OCI-M2 (cell line): ENCODE data around the gene FHOD3.
"Not testable (repeated sequence)": the region's sequence is repeated elsewhere in the genome, so short reads cannot be mapped to it uniquely, and the experiment has no call there.

Source experiments
- DNase-seq: peaks from one replicate; lab custom pipeline; 2025; ENCODE audit not compliant: unreplicated experiment; lab: John Stamatoyannopoulos, UW

FHOD3 gene

DNA sequence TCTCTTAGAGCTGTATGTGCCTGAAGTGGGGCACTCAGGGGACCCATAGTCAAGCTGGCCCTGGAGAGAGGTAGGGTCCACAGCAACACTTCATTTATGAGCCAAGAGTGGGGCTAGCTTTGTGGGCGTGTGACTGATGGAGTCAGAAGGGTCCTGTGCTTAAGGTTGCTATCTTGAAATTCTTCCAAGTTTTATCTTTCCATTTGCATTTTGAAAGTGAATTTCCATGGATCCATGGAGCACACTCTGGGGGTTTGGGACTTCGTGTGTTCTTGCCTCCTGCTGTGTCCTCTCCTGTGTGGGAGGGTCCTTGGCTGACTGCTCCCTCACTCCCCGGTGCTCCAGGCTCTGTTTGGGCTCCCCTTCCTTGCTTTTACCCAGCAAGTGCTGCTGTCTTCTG is 50.8 kb downstream of the FHOD3 start:
- DNase-seq, result no peak

DNA sequence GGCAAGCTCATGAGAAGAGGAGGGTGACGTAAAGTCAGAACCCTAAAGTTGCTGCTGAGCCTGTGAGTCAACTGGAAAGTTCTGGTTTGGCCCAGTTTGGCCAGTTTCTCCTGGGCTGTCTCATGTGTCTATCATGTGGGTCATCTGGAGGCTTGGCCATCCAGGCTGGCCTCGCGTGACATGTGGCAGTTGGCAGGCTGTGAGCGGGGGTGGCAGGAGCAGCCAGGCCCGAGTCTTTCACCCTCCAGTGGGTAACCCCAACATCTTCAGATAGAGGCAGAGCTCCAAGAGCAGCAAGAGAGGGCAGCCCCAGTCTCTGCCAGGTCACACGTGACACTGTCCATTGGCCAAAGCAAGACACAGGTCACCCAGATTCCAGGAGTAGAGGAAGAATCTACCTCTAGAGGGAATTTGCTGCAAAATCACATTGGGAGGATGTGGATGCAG is 51.5 kb downstream of the FHOD3 start:
- DNase-seq, result no peak

DNA sequence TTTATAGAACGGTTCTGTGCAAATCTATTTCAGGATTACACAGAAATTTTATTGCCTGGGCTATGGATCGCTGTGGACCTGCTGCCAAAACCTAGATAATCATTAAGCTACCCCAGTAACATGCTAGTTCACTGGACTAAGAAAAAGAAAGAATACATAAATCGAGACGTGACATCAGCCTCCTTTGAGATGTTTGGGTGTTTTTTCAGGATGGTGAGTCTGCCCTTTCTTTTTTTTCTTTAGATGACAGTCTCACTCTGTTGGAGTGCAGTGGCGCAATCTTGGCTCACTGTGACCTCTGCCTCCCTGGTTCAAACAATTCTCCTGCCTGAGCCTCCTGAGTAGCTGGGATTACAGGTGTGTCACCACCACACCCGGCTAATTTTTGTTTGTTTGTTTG is 52.0 kb downstream of the FHOD3 start:
- no peak for DNase-seq

DNA sequence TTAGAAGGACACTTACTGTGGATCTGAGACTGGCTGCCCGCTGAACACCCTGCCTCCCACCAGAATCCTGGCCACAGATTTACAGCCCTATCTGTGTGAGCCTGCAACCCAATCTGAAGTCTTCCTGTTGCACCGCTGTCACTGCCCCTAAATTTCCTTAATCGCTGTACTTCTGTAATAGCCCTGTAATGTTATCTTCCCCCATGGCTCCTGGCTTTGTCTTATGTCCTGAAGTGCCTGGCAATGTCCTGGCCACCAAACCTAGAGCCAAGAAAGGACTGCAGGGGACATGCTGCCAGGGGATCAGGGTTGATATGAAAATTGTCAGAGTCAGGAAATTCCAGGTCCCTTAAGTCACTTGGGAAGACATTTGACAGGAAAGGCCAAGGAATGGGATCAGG is 52.7 kb downstream of the FHOD3 start:
- DNase-seq, result no peak

GRCh38 chr18:36350839-36351469 is 53.4 kb downstream of the FHOD3 start:
- no peak for DNase-seq

DNA sequence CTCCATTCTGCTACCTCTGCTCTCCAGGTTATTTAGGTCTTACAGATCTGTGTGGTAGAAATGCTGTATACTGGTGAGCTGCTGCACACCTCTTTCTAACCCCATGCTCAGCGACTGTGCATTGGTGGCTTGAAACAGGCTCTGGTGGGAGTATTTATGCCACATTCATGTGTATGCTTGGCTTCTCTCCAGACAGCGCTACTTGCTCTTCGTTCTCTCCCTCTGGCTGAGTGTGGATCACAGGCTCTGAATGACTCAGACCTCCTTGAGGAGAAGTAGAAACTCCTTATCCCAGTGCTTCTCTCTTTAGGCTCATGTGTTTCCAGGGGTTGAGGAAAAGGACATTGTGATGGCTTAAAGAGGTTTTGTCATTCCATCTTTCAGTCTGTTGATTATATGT is 54.9 kb downstream of the FHOD3 start:
- DNase-seq, result no peak

DNA sequence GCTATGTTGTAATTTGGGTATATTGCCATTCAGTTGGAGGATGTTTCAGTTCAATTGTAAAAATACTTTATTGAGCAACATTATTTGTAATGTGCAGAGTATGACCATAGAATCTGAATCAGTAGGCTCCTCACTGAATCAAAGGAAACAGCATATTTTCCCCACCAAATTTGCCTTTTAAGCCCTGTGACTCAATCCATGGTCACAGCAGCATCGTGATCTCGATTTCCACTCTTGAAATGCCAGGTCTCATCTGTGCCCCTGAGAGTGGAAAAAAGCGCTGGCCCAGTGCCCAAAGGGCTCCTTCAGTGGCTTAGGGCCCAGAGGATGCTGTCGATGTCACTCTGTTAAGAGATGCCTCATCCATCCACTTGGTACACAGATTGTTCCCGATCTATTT is 57.5 kb downstream of the FHOD3 start:
- DNase-seq, result no peak

DNA sequence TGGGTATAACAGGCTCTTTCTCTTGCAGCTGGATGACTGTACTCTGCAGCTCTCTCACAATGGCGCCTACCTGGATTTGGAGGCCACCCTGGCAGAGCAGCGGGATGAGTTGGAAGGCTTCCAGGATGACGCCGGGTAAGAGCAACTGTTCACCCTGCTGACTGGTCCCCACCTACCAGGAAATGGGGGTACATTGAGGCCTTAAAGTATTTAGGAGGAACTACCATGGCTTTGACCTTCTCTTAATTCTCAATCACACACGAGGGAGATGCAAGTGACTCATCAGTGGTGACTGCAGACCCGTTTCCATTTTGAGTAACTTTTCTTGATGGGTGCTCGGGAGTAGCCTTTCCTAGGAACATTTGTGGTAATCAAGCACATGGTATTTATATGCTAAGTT is 58.0 kb downstream of the FHOD3 start:
- no peak for DNase-seq

DNA sequence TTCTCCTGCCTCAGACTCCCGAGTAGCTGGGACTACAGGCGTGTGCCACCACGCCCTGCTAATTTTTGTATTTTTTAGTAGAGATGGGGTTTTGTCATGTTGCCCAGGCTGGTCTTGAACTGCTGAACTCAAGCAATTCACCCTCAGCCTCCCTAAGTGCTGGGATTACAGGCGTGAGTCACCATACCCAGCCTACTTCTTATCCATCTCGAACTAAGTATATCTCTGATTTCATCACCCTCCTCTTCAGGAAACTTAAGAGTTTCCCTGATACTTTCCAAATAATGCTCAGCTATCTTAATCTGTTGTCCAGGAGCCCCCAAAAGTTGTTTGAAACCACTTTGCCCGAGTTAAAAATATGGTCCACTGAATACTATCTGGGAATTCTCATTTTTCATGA is 59.2 kb downstream of the FHOD3 start:
- DNase-seq, result not testable (repeated sequence)

DNA sequence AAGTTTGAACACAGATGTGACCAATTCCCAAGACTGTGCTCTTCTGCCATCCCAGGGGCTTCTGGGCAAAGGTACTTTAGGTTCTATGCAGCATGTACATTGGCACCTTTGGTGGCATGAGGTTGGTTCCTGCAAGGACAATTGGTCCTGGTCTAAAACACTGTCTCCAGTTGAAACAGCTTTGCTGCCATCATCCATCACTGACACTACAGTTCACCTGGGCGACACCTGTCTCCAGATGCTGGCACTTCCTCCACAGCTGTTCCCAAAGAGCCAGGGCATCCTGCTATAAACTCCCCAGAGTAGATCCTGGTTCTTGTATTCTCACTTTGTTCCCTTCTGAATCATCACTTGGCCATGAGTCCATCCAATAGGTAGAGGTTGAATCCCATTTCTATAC is 60.6 kb downstream of the FHOD3 start:
- DNase-seq, result no peak

DNA sequence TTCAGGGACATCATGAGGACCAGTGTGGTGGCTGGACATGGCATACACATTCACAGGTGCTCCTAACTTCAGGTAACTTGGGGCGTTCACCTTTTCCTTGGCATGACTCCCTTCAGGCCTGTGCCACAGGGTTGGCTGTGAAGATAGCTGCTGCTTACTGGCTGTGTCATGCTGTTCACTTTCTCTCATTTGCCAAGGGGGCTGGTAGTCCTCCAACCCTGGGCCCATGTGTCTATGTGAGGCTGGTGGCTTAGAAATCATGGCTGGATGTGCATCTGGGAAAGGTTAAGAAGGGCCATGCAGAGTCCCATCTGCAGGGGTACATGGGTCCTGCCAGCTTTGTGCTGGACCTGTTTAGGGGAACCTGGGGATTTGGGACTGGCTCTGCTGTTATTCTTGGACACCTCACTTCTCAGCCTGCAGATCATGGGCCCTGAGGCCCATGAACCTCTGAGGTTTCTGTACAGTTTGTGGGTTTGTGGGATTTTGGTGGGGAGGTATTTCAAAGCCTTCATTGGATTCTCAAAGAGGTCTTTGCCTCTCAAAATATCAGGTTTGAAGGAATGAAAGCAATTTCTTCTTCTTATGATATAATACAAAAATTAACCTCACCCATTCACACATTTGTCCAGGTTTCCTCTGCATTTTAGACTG is 62.9 kb downstream of the FHOD3 start:
- DNase-seq, result no peak

DNA sequence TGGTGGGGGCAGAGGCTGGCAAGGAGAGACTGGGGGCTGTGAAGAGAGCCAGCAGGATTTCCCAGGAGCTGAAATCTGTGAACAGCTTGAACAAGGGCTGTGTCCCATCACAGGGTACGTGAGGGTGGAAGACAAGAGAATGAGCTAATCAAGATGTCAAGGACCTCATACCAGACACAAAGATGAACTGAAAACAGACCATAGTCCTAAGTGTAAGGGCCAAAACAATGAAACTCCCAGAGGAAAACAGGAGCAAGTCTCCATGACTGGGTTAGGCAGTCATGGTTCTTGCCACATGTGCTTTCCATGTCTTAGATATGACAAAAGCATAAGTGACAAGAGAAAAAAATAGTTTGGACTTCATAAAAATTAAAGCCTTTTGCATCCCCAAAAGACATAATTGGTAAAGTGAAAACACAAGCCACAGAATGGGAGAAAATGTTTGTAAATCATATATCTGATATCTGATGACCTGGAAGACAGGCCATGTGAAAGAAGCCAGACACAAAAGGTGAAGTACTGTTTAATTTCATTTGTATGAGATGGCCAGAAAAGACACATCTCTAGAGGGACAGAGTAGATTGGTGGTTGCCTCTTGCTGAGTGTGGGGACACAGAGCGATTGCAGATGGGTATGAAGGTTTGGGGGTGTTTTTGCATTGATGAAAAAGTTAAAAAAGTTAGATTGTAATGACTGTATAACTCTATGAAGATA is 67.6 kb downstream of the FHOD3 start:
- no peak for DNase-seq

- DNase-seq, result no peak
Measured at GRCh38 chr18:36365836-36366775, 68.6 kb downstream of the FHOD3 start.

DNA sequence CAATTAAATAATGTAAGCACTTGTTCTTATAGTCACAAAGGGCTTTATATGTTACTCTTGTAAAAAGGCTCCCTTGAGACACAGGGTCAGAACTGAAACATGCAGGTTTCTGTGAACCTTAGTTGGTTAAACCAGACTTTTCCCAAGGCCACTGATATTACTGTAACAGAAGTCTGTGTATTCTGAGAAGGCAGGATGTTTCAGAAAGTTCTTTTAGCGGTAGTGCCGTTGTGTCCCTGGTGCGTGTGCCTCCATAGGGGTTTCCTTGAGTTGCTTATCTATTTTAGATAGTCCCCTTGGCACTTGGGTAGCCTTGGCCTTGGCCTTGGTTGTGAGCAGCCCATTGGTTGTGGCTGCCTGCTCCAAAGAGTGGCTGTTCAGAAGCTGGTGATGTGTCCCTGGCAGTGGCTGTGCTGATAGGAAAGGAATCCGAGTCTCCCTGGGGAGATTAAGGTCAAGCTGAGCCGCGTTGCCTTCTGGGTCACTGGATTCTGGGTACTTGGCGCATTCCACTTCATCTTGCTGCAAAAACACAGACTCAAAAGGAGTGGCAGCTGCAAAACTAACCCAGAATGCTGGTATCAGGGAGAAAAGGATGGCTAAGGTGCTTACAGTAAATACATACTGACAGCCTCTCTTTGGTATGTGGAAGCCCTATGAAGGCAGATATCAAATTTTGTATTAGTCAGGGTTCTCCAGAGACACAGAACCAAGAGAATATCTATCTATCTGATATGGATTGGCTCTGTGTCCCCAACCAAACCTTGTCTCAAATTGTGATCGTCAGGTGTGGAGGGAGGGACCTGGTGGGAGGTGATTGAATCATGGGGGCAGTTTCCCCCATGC is 69.7 kb downstream of the FHOD3 start:
- DNase-seq, result no peak

- no peak for DNase-seq
Measured at GRCh38 chr18:36368889-36369288, 71.4 kb downstream of the FHOD3 start.

GRCh38 chr18:36372903-36373311 is 75.4 kb downstream of the FHOD3 start:
- DNase-seq, result no peak

DNA sequence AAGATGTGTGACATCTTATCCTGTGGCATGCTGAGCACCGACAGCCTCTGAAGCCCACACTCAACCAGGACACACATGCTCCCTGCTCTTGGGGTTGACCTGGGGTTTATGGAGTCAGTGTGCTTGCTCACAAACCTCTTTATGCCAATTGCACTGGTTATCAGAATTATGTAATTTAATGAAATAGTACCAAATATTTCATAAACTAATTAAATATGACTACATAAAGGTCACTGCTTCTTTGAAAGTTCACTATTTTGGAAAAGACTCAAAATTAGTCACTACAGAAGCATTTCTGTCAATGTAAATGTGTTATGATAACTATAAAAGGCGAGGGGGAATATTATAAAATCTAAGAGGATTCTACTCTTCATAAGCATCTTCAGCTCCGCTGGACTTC is 76.7 kb downstream of the FHOD3 start:
- DNase-seq, result no peak

DNA sequence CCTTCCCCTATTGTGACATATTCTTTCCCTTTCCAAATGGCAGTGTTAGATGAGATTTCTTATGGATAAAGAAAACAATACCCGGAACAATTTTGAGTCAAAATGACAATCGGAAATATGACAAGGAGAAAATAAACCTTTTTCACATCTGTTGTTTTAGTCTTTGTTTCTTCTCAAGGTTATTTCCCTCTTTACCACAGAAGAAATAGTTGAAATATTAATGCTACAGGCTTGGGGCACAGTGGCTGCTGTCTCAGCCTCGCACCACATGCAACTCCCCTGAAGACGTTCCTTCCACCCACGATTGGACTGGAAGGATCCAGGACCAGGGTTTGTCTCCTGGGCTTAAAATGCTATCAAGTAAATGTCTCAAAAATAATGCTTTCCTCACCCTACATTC is 77.6 kb downstream of the FHOD3 start:
- DNase-seq, result no peak

DNA sequence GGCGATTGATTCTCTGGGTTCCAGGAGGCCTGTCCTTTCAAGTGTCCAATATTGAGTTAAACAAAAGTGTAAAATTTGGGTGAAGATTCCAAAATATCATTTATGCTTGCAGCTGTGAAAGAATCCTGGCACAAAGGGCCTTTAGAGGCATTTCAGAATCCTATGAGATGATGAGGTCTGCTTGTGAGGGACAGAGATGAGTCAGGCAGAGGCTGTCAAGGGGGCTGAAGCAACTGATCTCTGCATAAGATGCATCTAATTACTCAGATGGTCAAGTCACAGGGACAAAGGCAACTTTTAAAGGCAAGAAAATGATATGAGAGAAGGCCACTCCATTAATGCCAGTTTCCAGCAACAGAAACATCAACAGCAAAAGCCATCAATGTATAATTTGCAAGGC is 78.8 kb downstream of the FHOD3 start:
- DNase-seq, result no peak

GRCh38 chr18:36377626-36378025 is 80.1 kb downstream of the FHOD3 start:
- DNase-seq, result no peak
